ENCODE measurements around the gene KDR.

KDR gene

DNA sequence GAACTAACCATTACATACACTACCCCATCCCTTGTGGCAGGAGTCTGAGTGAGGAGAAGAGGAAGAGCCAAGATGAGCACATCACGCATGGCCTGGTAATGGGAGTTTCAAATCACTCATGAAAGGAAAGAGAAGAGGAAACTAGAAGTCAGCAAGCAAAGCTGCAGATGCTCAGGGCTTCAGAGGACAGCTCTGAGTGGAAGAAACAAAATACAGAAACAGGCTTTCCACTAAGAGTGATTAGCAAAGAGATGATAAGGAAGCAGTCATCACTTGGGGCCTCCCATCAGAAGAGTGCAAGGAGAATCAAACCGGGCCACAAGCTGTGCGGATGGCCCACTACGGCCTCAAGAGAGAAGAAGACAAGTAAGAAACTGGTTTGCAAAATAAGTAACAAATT is 25.6 kb downstream of the KDR start:
- Histone ChIP-seq H3K4me1 (ENCODE audit: control insufficient read depth, insufficient read depth, low read length) (no peaks in the 10 kb centered on the region), H3K4me3 (ENCODE audit: low read length in 2 of 2) (no peak overlapping the region), H3K9me3 (ENCODE audit: control insufficient read depth in 2 of 2, low read length in 2 of 2) (no peaks in the 10 kb centered on the region), H3K36me3 (ENCODE audit: control insufficient read depth in 2 of 2, insufficient read depth in 2 of 2, low read length in 2 of 2) (no peaks in the 10 kb centered on the region), H3K27me3 (ENCODE audit: control insufficient read depth in 1 of 2, insufficient read depth in 2 of 2, low read length in 2 of 2) (no peaks in the 10 kb centered on the region), H3K9ac (ENCODE audit: low read length in 2 of 2) (no peak overlapping the region), H3K27ac (ENCODE audit: low read length) (no peak overlapping the region)

GRCh38 chr4:55098456-55099204 is 26.8 kb downstream of the KDR start:
- Histone ChIP-seq H3K27ac (ENCODE audit: low read length) (no peak overlapping the region), H3K9me3 (ENCODE audit: control insufficient read depth in 2 of 2, low read length in 2 of 2) (no peaks in the 10 kb centered on the region), H3K4me1 (ENCODE audit: control insufficient read depth, insufficient read depth, low read length) (no peaks in the 10 kb centered on the region), H3K4me3 (ENCODE audit: low read length in 2 of 2) (no peak overlapping the region), H3K27me3 (ENCODE audit: control insufficient read depth in 1 of 2, insufficient read depth in 2 of 2, low read length in 2 of 2) (no peaks in the 10 kb centered on the region), H3K36me3 (ENCODE audit: control insufficient read depth in 2 of 2, insufficient read depth in 2 of 2, low read length in 2 of 2) (no peaks in the 10 kb centered on the region), H3K9ac (ENCODE audit: low read length in 2 of 2) (no peak overlapping the region)

DNA sequence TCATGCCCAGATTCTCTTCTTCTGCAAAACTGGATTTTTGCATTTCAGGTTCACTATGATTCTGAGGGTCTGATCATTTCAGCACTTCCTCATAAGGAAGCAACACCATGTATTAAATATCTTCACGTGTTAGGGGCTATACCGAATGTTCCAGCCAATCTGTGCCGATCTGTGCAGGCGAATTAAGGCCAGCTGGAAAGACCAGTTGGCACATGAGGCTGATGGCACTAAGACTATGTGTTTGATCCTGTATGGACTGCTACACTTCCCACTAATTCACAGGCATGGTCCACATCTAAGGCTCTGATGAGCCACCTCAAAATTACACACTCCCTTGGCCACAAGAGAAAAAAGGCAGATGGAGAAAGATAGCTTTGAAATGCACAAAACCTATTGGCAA is 28.8 kb downstream of the KDR start:
- H3K4me1 ChIP-seq (ENCODE audit: control insufficient read depth, insufficient read depth, low read length), result no peaks in the 10 kb centered on the region
- no peaks in the 10 kb centered on the region for H3K36me3 ChIP-seq (ENCODE audit: control insufficient read depth in 2 of 2, insufficient read depth in 2 of 2, low read length in 2 of 2)
- H3K9me3 ChIP-seq (ENCODE audit: control insufficient read depth in 2 of 2, low read length in 2 of 2), result no peaks in the 10 kb centered on the region
- no peak overlapping the region for H3K4me3 ChIP-seq (ENCODE audit: low read length in 2 of 2)
- no peaks in the 10 kb centered on the region for H3K27me3 ChIP-seq (ENCODE audit: control insufficient read depth in 1 of 2, insufficient read depth in 2 of 2, low read length in 2 of 2)
- no peak overlapping the region for H3K9ac ChIP-seq (ENCODE audit: low read length in 2 of 2)
- no peak overlapping the region for H3K27ac ChIP-seq (ENCODE audit: low read length)

DNA sequence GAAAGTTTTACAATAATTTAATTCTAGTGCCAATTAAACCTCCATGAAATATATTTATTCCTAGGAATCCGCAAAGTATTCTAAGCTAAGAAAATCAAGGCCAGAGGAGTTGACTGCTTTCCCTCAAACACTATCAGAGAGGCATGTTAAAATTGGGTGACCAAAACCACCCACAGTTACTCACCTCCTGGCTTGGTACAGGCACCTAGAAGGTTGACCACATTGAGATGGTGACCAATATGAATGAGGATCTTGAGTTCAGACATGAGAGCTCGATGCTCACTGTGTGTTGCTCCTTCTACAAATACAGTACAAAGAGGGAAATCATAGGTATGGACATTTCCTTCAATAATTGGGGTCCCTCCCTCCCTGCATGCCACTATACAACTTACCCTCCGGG is 29.4 kb downstream of the KDR start:
- no peak overlapping the region for H3K27ac ChIP-seq (ENCODE audit: low read length)
- no peaks in the 10 kb centered on the region for H3K4me1 ChIP-seq (ENCODE audit: control insufficient read depth, insufficient read depth, low read length)
- no peak overlapping the region for H3K4me3 ChIP-seq (ENCODE audit: low read length in 2 of 2)
- no peak overlapping the region for H3K9ac ChIP-seq (ENCODE audit: low read length in 2 of 2)
- H3K9me3 ChIP-seq (ENCODE audit: control insufficient read depth in 2 of 2, low read length in 2 of 2), result no peaks in the 10 kb centered on the region
- no peaks in the 10 kb centered on the region for H3K27me3 ChIP-seq (ENCODE audit: control insufficient read depth in 1 of 2, insufficient read depth in 2 of 2, low read length in 2 of 2)
- no peaks in the 10 kb centered on the region for H3K36me3 ChIP-seq (ENCODE audit: control insufficient read depth in 2 of 2, insufficient read depth in 2 of 2, low read length in 2 of 2)

DNA sequence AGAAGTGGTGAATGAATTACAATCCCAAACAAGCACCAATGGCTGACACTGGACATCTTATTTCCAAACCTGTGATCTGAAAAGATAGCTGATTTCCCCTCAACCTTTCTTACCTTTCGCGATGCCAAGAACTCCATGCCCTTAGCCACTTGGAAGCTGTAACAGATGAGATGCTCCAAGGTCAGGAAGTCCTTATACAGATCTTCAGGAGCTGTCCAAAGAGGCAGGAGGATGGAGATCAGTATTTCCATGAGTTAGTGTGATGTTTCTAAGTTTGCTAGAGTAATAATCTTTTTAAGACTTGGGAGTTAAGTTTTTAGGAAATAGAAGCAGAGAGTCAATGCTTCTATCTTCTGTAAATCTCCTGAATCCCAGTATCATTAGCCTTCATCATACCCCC is 32.9 kb downstream of the KDR start:
- Histone ChIP-seq H3K27ac (ENCODE audit: low read length) (no peak overlapping the region), H3K9me3 (ENCODE audit: control insufficient read depth in 2 of 2, low read length in 2 of 2) (no peaks in the 10 kb centered on the region), H3K4me3 (ENCODE audit: low read length in 2 of 2) (no peak overlapping the region), H3K36me3 (ENCODE audit: control insufficient read depth in 2 of 2, insufficient read depth in 2 of 2, low read length in 2 of 2) (no peaks in the 10 kb centered on the region), H3K27me3 (ENCODE audit: control insufficient read depth in 1 of 2, insufficient read depth in 2 of 2, low read length in 2 of 2) (no peaks in the 10 kb centered on the region), H3K9ac (ENCODE audit: low read length in 2 of 2) (no peak overlapping the region), H3K4me1 (ENCODE audit: control insufficient read depth, insufficient read depth, low read length) (no peaks in the 10 kb centered on the region)

GRCh38 chr4:55089916-55090315 is 35.5 kb downstream of the KDR start:
- no peak overlapping the region for H3K9ac ChIP-seq (ENCODE audit: low read length in 2 of 2)
- H3K36me3 ChIP-seq (ENCODE audit: control insufficient read depth in 2 of 2, insufficient read depth in 2 of 2, low read length in 2 of 2), result no peaks in the 10 kb centered on the region
- peaks cover 6% of the 10 kb centered on the region for H3K4me1 ChIP-seq (ENCODE audit: control insufficient read depth, insufficient read depth, low read length)
- H3K27me3 ChIP-seq (ENCODE audit: control insufficient read depth in 1 of 2, insufficient read depth in 2 of 2, low read length in 2 of 2), result peaks cover 0 to 4% of the 10 kb centered on the region in 2 donors
- no peaks in the 10 kb centered on the region for H3K9me3 ChIP-seq (ENCODE audit: control insufficient read depth in 2 of 2, low read length in 2 of 2)
- H3K4me3 ChIP-seq (ENCODE audit: low read length in 2 of 2), result no peak overlapping the region
- H3K27ac ChIP-seq (ENCODE audit: low read length), result no peak overlapping the region

GRCh38 chr4:55087913-55088260 is 37.5 kb downstream of the KDR start:
- H3K4me3 ChIP-seq (ENCODE audit: low read length in 2 of 2), result no peak overlapping the region

DNA sequence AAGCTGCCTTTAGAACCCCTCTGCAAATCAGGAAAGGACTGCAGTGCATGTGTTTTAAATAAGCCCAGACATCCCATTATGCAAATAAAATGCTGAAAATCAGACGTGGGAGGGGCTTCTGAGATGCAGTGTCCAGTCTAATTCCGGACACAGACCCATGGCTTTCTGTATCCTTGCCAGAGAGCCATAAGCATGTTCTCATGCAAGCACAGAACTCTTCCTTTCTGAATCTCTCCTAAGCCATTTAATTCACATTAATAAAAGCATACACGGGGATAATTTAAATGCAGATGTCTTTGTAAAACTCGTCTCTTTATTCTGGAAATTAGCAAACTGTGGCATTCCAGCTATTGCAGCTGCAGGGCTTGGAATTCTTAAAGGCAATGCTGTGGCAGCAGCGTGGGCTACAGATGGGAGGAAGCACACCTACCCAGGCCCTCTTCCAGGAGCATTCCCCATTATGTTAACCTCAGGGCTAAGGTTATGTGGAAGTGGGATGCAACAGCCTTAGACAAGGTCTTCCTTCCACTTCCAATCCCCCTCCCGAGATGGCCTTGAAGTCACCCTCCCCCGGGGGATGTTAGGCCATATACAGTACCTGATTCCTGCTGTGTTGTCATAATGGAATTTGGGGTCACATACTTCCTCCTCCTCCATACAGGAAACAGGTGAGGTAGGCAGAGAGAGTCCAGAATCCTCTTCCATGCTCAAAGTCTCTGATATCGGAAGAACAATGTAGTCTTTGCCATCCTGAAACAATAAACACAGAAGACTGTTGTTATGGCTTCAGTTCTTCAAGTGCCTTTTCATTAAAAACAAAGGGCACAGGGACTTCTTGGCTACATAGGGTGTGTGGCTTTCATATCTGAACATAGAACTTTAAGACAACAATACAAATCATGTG is 38.1 kb downstream of the KDR start:
- H3K4me1 ChIP-seq (ENCODE audit: control insufficient read depth, insufficient read depth, low read length), result peaks cover 6% of the 10 kb centered on the region
- no peaks in the 10 kb centered on the region for H3K36me3 ChIP-seq (ENCODE audit: control insufficient read depth in 2 of 2, insufficient read depth in 2 of 2, low read length in 2 of 2)
- no peak overlapping the region for H3K27ac ChIP-seq (ENCODE audit: low read length)
- H3K9me3 ChIP-seq (ENCODE audit: control insufficient read depth in 2 of 2, low read length in 2 of 2), result no peaks in the 10 kb centered on the region
- peaks cover 0 to 4% of the 10 kb centered on the region in 2 donors for H3K27me3 ChIP-seq (ENCODE audit: control insufficient read depth in 1 of 2, insufficient read depth in 2 of 2, low read length in 2 of 2)
- H3K9ac ChIP-seq (ENCODE audit: low read length in 2 of 2), result no peak overlapping the region
- no peak overlapping the region for H3K4me3 ChIP-seq (ENCODE audit: low read length in 2 of 2)

More at GRCh38 chr4:55087913-55088260, 37.5 kb downstream of the KDR start:
- Histone ChIP-seq H3K9me3 (ENCODE audit: control insufficient read depth in 2 of 2, low read length in 2 of 2) (no peaks in the 10 kb centered on the region), H3K27me3 (ENCODE audit: control insufficient read depth in 1 of 2, insufficient read depth in 2 of 2, low read length in 2 of 2) (peaks cover 0 to 4% of the 10 kb centered on the region in 2 donors), H3K36me3 (ENCODE audit: control insufficient read depth in 2 of 2, insufficient read depth in 2 of 2, low read length in 2 of 2) (no peaks in the 10 kb centered on the region), H3K4me1 (ENCODE audit: control insufficient read depth, insufficient read depth, low read length) (peaks cover 6% of the 10 kb centered on the region), H3K27ac (ENCODE audit: low read length) (no peak overlapping the region), H3K9ac (ENCODE audit: low read length in 2 of 2) (no peak overlapping the region)

DNA sequence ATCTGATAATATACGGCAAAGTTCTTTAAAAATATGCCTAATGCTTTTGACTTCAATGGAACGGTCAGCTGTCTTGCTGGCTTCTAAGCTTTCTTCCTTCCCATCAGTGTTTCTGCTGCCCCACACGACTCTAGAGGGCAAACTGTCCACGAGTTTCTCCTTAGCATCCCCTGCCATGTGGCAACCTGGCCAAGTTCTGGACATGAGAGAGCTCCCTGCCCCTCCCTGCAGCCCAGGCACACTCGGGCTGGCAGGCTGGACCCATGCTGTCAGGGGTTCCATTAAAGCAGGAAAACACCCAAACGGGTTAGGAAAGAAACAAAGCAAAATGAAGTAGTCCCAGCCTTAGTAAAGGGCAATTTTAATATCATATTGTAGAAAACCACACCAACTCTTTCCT is 38.8 kb downstream of the KDR start:
- Histone ChIP-seq H3K27me3 (ENCODE audit: control insufficient read depth in 1 of 2, insufficient read depth in 2 of 2, low read length in 2 of 2) (peaks cover 0 to 4% of the 10 kb centered on the region in 2 donors), H3K4me1 (ENCODE audit: control insufficient read depth, insufficient read depth, low read length) (peaks cover 6% of the 10 kb centered on the region), H3K9ac (ENCODE audit: low read length in 2 of 2) (no peak overlapping the region), H3K27ac (ENCODE audit: low read length) (no peak overlapping the region), H3K4me3 (ENCODE audit: low read length in 2 of 2) (no peak overlapping the region), H3K9me3 (ENCODE audit: control insufficient read depth in 2 of 2, low read length in 2 of 2) (no peaks in the 10 kb centered on the region), H3K36me3 (ENCODE audit: control insufficient read depth in 2 of 2, insufficient read depth in 2 of 2, low read length in 2 of 2) (no peaks in the 10 kb centered on the region)

GRCh38 chr4:55083735-55084134 is 41.7 kb downstream of the KDR start:
- H3K4me1 ChIP-seq (ENCODE audit: control insufficient read depth, insufficient read depth, low read length), result peaks cover 6% of the 10 kb centered on the region

GRCh38 chr4:55082756-55083155 is 42.6 kb downstream of the KDR start:
- Histone ChIP-seq H3K4me3 (ENCODE audit: low read length in 2 of 2) (no peak overlapping the region), H3K27me3 (ENCODE audit: control insufficient read depth in 1 of 2, insufficient read depth in 2 of 2, low read length in 2 of 2) (peaks cover 0 to 4% of the 10 kb centered on the region in 2 donors), H3K36me3 (ENCODE audit: control insufficient read depth in 2 of 2, insufficient read depth in 2 of 2, low read length in 2 of 2) (no peaks in the 10 kb centered on the region), H3K4me1 (ENCODE audit: control insufficient read depth, insufficient read depth, low read length) (peaks cover 6% of the 10 kb centered on the region), H3K9me3 (ENCODE audit: control insufficient read depth in 2 of 2, low read length in 2 of 2) (no peaks in the 10 kb centered on the region), H3K9ac (ENCODE audit: low read length in 2 of 2) (no peak overlapping the region), H3K27ac (ENCODE audit: low read length) (no peak overlapping the region)

More at GRCh38 chr4:55083735-55084134, 41.7 kb downstream of the KDR start:
- H3K36me3 ChIP-seq (ENCODE audit: control insufficient read depth in 2 of 2, insufficient read depth in 2 of 2, low read length in 2 of 2), result no peaks in the 10 kb centered on the region
- no peaks in the 10 kb centered on the region for H3K9me3 ChIP-seq (ENCODE audit: control insufficient read depth in 2 of 2, low read length in 2 of 2)
- no peak overlapping the region for H3K27ac ChIP-seq (ENCODE audit: low read length)
- peaks cover 0 to 4% of the 10 kb centered on the region in 2 donors for H3K27me3 ChIP-seq (ENCODE audit: control insufficient read depth in 1 of 2, insufficient read depth in 2 of 2, low read length in 2 of 2)
- H3K4me3 ChIP-seq (ENCODE audit: low read length in 2 of 2), result no peak overlapping the region
- H3K9ac ChIP-seq (ENCODE audit: low read length in 2 of 2), result no peak overlapping the region

Data from stomach smooth muscle (tissue), 2 donors.